Esophagus muscularis mucosa (tissue), 4 donors: ENCODE data around the gene ATAD5. TPM values are rescaled to one million over a fixed set of nuclear protein-coding genes. Genes with fewer than 3 reads are reported as not detected.
"Not testable (repeated sequence)": the region's sequence is repeated elsewhere in the genome, so short reads cannot be mapped to it uniquely, and the experiment has no call there.

Source experiments
- DNase-seq: peaks from one replicate; pipeline ENCODE4 v3.0.0-alpha.2; 2017; ENCODE audit errors: extremely low spot score
- H3K27ac ChIP-seq, 4 donors: fragments of 200-600 bp; sonication (generic); replicated peaks in 1 of 4; 1 replicate in 3 of 4; 2 replicates in 1 of 4; pipeline ENCODE4 v1.5.1; 2016 to 2019; ENCODE audit warnings: mild to moderate bottlenecking in 1 of 4
- H3K27me3 ChIP-seq, 4 donors: fragments of 200-600 bp; sonication (generic); one replicate each; pipeline versions ENCODE4 v1.5.1 to v1.6.0; 2016 to 2019
- H3K36me3 ChIP-seq, 4 donors: fragments of 200-600 bp; sonication (generic); one replicate each; pipeline ENCODE4 v1.5.1; 2016 to 2019
- H3K4me1 ChIP-seq, 4 donors: fragments of 200-600 bp; sonication (generic); one replicate each; pipeline ENCODE4 v1.5.1; 2016 to 2019
- H3K4me3 ChIP-seq, 4 donors: fragments of 200-600 bp; sonication (generic); 1 replicate in 2 of 4; 2 replicates in 2 of 4; pipeline ENCODE4 v1.5.1; 2016 to 2019; ENCODE audit warnings: mild to moderate bottlenecking in 4 of 4, moderate library complexity in 1 of 4
- H3K9me3 ChIP-seq, 4 donors: fragments of 200-600 bp; sonication (generic); 1 replicate in 3 of 4; 2 replicates in 1 of 4; pipeline ENCODE4 v1.5.1; 2016 to 2019
- CTCF ChIP-seq, 3 experiments: fragments of 200-600 bp in 2 of 3; fragments of 450-650 bp in 1 of 3; sonication (generic) in 2 of 3; IDR thresholded peaks; one replicate each; pipeline ENCODE4 v1.5.1; 2017 to 2019; ENCODE audit warnings: antibody characterized with exemption in 3 of 3, mild to moderate bottlenecking in 2 of 3, moderate library complexity in 1 of 3
- EP300 ChIP-seq: sonication (generic); formaldehyde crosslinking; IDR thresholded peaks from one replicate; pipeline ENCODE4 v1.6.1; 2017; ENCODE audit warnings: antibody characterized with exemption
- POLR2A ChIP-seq: fragments of 450-650 bp; IDR thresholded peaks from one replicate; pipeline ENCODE4 v1.6.1; 2017; ENCODE audit warnings: antibody characterized with exemption, moderate library complexity, mild to moderate bottlenecking, low read depth
- POLR2AphosphoS5 ChIP-seq, 2 donors: sonication (generic); formaldehyde crosslinking; IDR thresholded peaks; one replicate each; pipeline ENCODE4 v1.6.1; 2017; ENCODE audit warnings: antibody characterized with exemption in 2 of 2
- WGBS: methylation state at CpG from one replicate; pipeline ENCODE4 v1.1.5; 2018; 5-methylcytosine and 5-hydroxymethylcytosine counted together
- intact Hi-C: fragments of 100-400 bp; cut with DNase I; formaldehyde crosslinking; loops from one replicate; pipeline ENCODE4 v1.15.1; 2023
- total RNA-seq, 4 donors: library from RNA; depleted of rRNA; stranded (reverse); fragments of >200 nt; gene quantifications; one replicate each; pipeline versions ENCODE4 v1.1.0 to v1.2.1, GENCODE V29; 2016

Gene ATAD5
- total RNA-seq, 4 donors from 2014 or later = 0.33 to 1.7 (median 0.52) TPM

DNA sequence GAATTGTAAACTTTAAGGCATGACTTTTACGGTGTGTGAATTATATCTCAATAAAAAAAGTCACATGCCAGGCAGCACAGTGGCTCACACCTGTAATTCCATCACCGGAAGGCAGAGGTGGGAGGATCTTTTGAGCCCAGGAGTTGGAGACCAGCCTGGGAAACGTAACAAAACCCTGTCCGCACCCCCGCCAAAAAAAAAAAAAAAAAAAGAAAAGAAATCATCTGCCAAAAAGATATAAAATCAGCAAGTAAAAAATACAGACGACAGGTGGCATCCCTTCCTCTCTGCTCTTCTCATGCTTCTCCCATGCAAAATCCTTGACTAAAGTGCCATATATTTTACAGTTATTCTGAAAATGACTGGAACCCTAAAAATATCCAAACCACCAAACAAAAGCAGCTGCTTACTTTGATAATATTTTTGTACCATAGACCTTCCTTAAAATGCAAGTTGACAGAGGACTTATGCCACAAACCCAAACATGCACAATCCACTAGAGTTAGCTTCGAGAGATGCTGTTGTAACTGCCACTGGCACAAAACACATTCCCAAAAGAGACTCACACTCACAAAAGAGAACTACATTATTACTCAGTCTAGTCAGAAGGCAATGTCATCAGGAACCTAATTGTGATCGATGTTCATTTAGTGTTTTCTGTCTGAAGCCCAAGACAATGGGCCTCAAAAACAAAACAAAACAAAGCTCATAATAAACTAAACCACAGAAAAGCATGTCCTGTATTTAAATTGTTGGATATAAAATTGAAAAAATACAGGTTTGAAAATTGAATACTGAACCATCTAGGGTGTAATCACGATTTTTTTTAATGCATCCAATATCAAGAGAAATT lies 9.7 kb upstream of the ATAD5 start:
- H3K4me1 ChIP-seq = peaks cover 6 to 43% (median 33%) of the 10 kb centered on the region in 4 donors
- 58% methylated on average over 9 of the region's 9 CpGs for WGBS
- H3K27me3 ChIP-seq = no peaks in the 10 kb centered on the region
- intact Hi-C loops = loop anchor here (10.0 kb wide), 1 partner anchor 107 kb away; no protein-coding TSS in a partner anchor
- DNase-seq = no peak
- H3K27ac ChIP-seq = no peak overlapping the region
- TF ChIP-seq POLR2A (no peak), EP300 (no peak), POLR2AphosphoS5 (IDR thresholded peaks at IDR 0.05) (no peak), CTCF (IDR thresholded peaks at IDR 0.05) (no peak)
- no peaks in the 10 kb centered on the region for H3K9me3 ChIP-seq
- no peak overlapping the region for H3K4me3 ChIP-seq
- H3K36me3 ChIP-seq = no peaks in the 10 kb centered on the region

- Histone ChIP-seq H3K4me3 (peak overlapping the region in 3 of 4 donors; percentile 72 to 90 (median 85)), H3K4me1 (peaks cover 6 to 43% (median 33%) of the 10 kb centered on the region in 4 donors)
- H3K27me3 ChIP-seq, DNase-seq, H3K9me3 ChIP-seq, H3K27ac ChIP-seq, H3K36me3 ChIP-seq: not testable (repeated sequence)
- intact Hi-C loops = loop anchor here (10.0 kb wide), 1 partner anchor 108 kb away; no protein-coding TSS in a partner anchor
- WGBS = 89% methylated on average over 14 of the region's 14 CpGs
Measured at GRCh38 chr17:30822919-30823318, 8.8 kb upstream of the ATAD5 start.

DNA sequence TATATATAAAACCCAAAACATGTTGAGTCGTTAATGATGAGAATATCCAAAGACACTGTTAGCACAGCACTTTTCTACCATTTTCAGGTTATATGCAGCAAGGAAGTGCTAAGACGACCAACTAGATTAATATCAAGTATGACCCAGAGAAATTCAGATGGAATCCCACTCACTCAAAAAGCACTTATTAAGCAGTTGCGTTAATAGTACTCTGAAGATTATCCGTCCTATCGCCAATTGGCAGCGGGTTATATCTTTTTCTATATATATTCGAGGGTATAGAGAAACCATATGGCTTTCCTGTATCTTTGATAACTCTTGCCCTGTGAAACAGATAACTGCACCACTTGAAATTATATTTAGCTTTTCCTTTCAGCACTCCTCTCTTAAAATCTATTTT lies 8.3 kb upstream of the ATAD5 start:
- intact Hi-C loops = loop anchor here (10.0 kb wide), 1 partner anchor 109 kb away; no protein-coding TSS in a partner anchor
- Histone ChIP-seq H3K9me3 (no peaks in the 10 kb centered on the region), H3K36me3 (no peaks in the 10 kb centered on the region), H3K4me3 (peak overlapping the region; percentile 72 to 90 (median 81)), H3K4me1 (peaks cover 6 to 43% (median 33%) of the 10 kb centered on the region in 4 donors), H3K27ac (peak overlapping the region in 3 of 4 donors; percentile 73 to 85 (median 78)), H3K27me3 (no peaks in the 10 kb centered on the region)
- TF ChIP-seq POLR2A (no peak), CTCF (IDR thresholded peaks at IDR 0.05) (no peak), POLR2AphosphoS5 (IDR thresholded peaks at IDR 0.05) (no peak), EP300 (no peak)
- WGBS = 43% methylated on average over 7 of the region's 7 CpGs
- DNase-seq = no peak

GRCh38 chr17:30824002-30824355 lies 7.8 kb upstream of the ATAD5 start:
- WGBS = under 1% methylated on average over 11 of the region's 11 CpGs
- no peak for TF ChIP-seq POLR2AphosphoS5 (IDR thresholded peaks at IDR 0.05)
- TF ChIP-seq POLR2A = no peak
- no peak for TF ChIP-seq CTCF (IDR thresholded peaks at IDR 0.05)
- no peak for TF ChIP-seq EP300
- no peaks in the 10 kb centered on the region for H3K9me3 ChIP-seq
- peak overlapping the region; percentile 73 to 85 (median 80) for H3K27ac ChIP-seq
- no peak for DNase-seq
- no peaks in the 10 kb centered on the region for H3K36me3 ChIP-seq
- intact Hi-C loops = loop anchor here (10.0 kb wide), 1 partner anchor 109 kb away; no protein-coding TSS in a partner anchor
- peaks cover 6 to 39% (median 33%) of the 10 kb centered on the region in 4 donors for H3K4me1 ChIP-seq
- peak overlapping the region; percentile 72 to 90 (median 81) for H3K4me3 ChIP-seq
- H3K27me3 ChIP-seq = no peaks in the 10 kb centered on the region

GRCh38 chr17:30824356-30825145 lies 7.2 kb upstream of the ATAD5 start, which contains the start of gene CRLF3:
TSS of gene CRLF3 (minus strand) at chr17:30824692. CDS start at chr17:30824651, 41 bp downstream.
- TF ChIP-seq POLR2A (peak; percentile 35), CTCF (IDR thresholded peaks at IDR 0.05) (peak; percentile 53 to 77 (median 64)), POLR2AphosphoS5 (IDR thresholded peaks at IDR 0.05) (peak; percentile 71 to 84), EP300 (no peak)
- Histone ChIP-seq H3K27me3 (no peaks in the 10 kb centered on the region), H3K4me3 (peak within 1 kb of the TSS; percentile 72 to 90 (median 81)), H3K9me3 (no peaks in the 10 kb centered on the region), H3K36me3 (no peaks in the 10 kb centered on the region), H3K4me1 (peaks cover 6 to 35% (median 32%) of the 10 kb centered on the region in 4 donors), H3K27ac (peak within 1 kb of the TSS; percentile 73 to 85 (median 80))
- 16% methylated on average over 39 of the region's 75 CpGs for WGBS
- peak; percentile 92 for DNase-seq
- intact Hi-C loops = loop anchor here (10.0 kb wide), 1 partner anchor 110 kb away; no protein-coding TSS in a partner anchor
